NCI-H774 (cell line): ENCODE results near the gene HSD17B8.

Source experiments
- DNase-seq: peaks from one replicate; lab custom pipeline; 2025; lab: John Stamatoyannopoulos, UW

The HSD17B8 gene

GRCh38 chr6:33192671-33193602 lies 11.5 kb upstream of the HSD17B8 start:
- DNase-seq, result no peak

- no peak for DNase-seq
These were observed 10.8 kb upstream of the HSD17B8 start for GRCh38 chr6:33193619-33194018.

- no peak for DNase-seq
These were observed 9.9 kb upstream of the HSD17B8 start for GRCh38 chr6:33194431-33194979.

GRCh38 chr6:33195304-33196165 lies 8.9 kb upstream of the HSD17B8 start:
- DNase-seq, result no peak

- DNase-seq, result peak; percentile 9
These were observed 6.9 kb upstream of the HSD17B8 start for GRCh38 chr6:33197431-33198048.

GRCh38 chr6:33198159-33198852 lies 6.1 kb upstream of the HSD17B8 start:
- DNase-seq, result no peak

- no peak for DNase-seq
These were observed 5.5 kb upstream of the HSD17B8 start for GRCh38 chr6:33198853-33199436.

GRCh38 chr6:33199687-33200218 lies 4.7 kb upstream of the HSD17B8 start:
- DNase-seq, result peak; percentile 74

GRCh38 chr6:33200219-33201146 lies 4.0 kb upstream of the HSD17B8 start, which contains the start of the genes RXRB and SLC39A7:
TSS of gene RXRB (minus strand) at chr6:33200665. CDS start at chr6:33200476, 189 bp downstream.
TSS of gene SLC39A7 (plus strand) at chr6:33200867. CDS start at chr6:33201246, 379 bp downstream.
- DNase-seq, result peak; percentile 98

- DNase-seq, result no peak
These were observed 3.3 kb upstream of the HSD17B8 start for GRCh38 chr6:33201147-33201545.

GRCh38 chr6:33201935-33202334 lies 2.5 kb upstream of the HSD17B8 start:
- DNase-seq, result no peak

- no peak for DNase-seq
These were observed 1.7 kb upstream of the HSD17B8 start for GRCh38 chr6:33202799-33203198.

GRCh38 chr6:33203443-33204164 lies 851 bp upstream of the HSD17B8 start:
- no peak for DNase-seq

GRCh38 chr6:33204165-33204414 lies 365 bp upstream of the HSD17B8 start:
- DNase-seq, result no peak

- no peak for DNase-seq
These were observed 954 bp downstream of the HSD17B8 start for GRCh38 chr6:33205191-33206026.

GRCh38 chr6:33206027-33206863 lies 1.8 kb downstream of the HSD17B8 start:
- DNase-seq, result no peak

- DNase-seq, result no peak
These were observed 2.6 kb downstream of the HSD17B8 start for GRCh38 chr6:33206864-33207551.
